Measurements from ENCODE around the gene TSNAXIP1.
A peak's percentile ranks its signal among the peaks of the same experiment; 100 is the strongest.

TSNAXIP1 gene

GRCh38 chr16:67806428-67807147 is at the start of gene TSNAXIP1, which contains the start of gene RANBP10:
TSS of gene TSNAXIP1 (plus strand) at chr16:67806889. CDS start at chr16:67807150, 261 bp downstream.
TSS of gene RANBP10 (minus strand) at chr16:67806560. CDS start at chr16:67806536, 24 bp downstream.
- peak; percentile 99 for DNase-seq (ENCODE audit: low spot score)

- no peak for DNase-seq (ENCODE audit: low spot score)
These were observed 48.7 kb upstream of the TSNAXIP1 start for GRCh38 chr16:67758006-67758405.

- DNase-seq (ENCODE audit: low spot score), result no peak
These were observed 47.7 kb upstream of the TSNAXIP1 start for GRCh38 chr16:67758966-67759365.

- no peak for DNase-seq (ENCODE audit: low spot score)
These were observed 46.3 kb upstream of the TSNAXIP1 start for GRCh38 chr16:67760206-67760955.

GRCh38 chr16:67760956-67761230 is 45.8 kb upstream of the TSNAXIP1 start:
- no peak for DNase-seq (ENCODE audit: low spot score)

- DNase-seq (ENCODE audit: low spot score), result no peak
These were observed 44.8 kb upstream of the TSNAXIP1 start for GRCh38 chr16:67761924-67762323.

- no peak for DNase-seq (ENCODE audit: low spot score)
These were observed 44.3 kb upstream of the TSNAXIP1 start for GRCh38 chr16:67762385-67762784.

- no peak for DNase-seq (ENCODE audit: low spot score)
These were observed 43.6 kb upstream of the TSNAXIP1 start for GRCh38 chr16:67763066-67763465.

GRCh38 chr16:67764158-67764667 is 42.5 kb upstream of the TSNAXIP1 start:
- no peak for DNase-seq (ENCODE audit: low spot score)

- DNase-seq (ENCODE audit: low spot score), result no peak
These were observed 40.4 kb upstream of the TSNAXIP1 start for GRCh38 chr16:67766291-67766690.

- DNase-seq (ENCODE audit: low spot score), result no peak
These were observed 38.7 kb upstream of the TSNAXIP1 start for GRCh38 chr16:67767953-67768352.

- no peak for DNase-seq (ENCODE audit: low spot score)
These were observed 36.2 kb upstream of the TSNAXIP1 start for GRCh38 chr16:67770346-67770991.

GRCh38 chr16:67773099-67773498 is 33.6 kb upstream of the TSNAXIP1 start:
- DNase-seq (ENCODE audit: low spot score), result no peak

GRCh38 chr16:67773569-67774456 is 32.9 kb upstream of the TSNAXIP1 start:
- no peak for DNase-seq (ENCODE audit: low spot score)

- DNase-seq (ENCODE audit: low spot score), result no peak
These were observed 32.2 kb upstream of the TSNAXIP1 start for GRCh38 chr16:67774457-67774853.

GRCh38 chr16:67775273-67775672 is 31.4 kb upstream of the TSNAXIP1 start:
- no peak for DNase-seq (ENCODE audit: low spot score)

GRCh38 chr16:67779256-67780014 is 27.3 kb upstream of the TSNAXIP1 start:
- no peak for DNase-seq (ENCODE audit: low spot score)

- DNase-seq (ENCODE audit: low spot score), result no peak
These were observed 25.7 kb upstream of the TSNAXIP1 start for GRCh38 chr16:67780847-67781564.

GRCh38 chr16:67781565-67781921 is 25.1 kb upstream of the TSNAXIP1 start:
- DNase-seq (ENCODE audit: low spot score), result no peak

- no peak for DNase-seq (ENCODE audit: low spot score)
These were observed 23.9 kb upstream of the TSNAXIP1 start for GRCh38 chr16:67782567-67783352.
